ENCODE measurements around the gene MTARC1.

DNA sequence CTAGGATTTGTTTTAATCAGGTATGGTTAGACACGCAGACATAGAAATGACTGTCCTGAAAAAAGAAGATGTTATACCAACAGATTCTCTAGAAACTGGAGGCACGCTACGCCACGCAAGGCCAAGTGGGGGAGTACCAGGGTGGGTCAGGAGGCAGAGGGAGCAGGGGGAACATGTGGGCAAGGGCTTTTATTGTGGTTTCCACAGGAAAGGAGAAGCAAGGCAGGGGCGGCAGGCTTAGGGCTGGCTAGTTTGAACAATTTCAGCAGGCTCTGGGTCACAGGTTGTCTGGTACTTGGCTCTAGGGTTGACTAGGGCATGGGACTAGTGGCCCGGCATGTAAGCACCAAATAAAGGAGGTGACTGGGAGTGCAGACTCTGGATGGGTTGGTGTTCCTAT is 31.4 kb upstream of the MTARC1 start:
- no peak for TF ChIP-seq CTCF (IDR thresholded peaks at IDR 0.05)
- no peak for TF ChIP-seq POLR2A (IDR thresholded peaks at IDR 0.05)
